Measurements from ENCODE around the gene UGT1A7. TPM values are rescaled to one million over a fixed set of nuclear protein-coding genes. Genes with fewer than 3 reads are reported as not detected.
"Not testable (repeated sequence)": the region's sequence is repeated elsewhere in the genome, so short reads cannot be mapped to it uniquely, and the experiment has no call there.

UGT1A7 gene
- polyA plus RNA-seq, 1 donor from 2014 or later = not detected

- not testable (repeated sequence) for H3K9ac ChIP-seq (ENCODE audit: low read length); H3K9me3 ChIP-seq (ENCODE audit: low read length); H3K79me2 ChIP-seq (replicated peaks; ENCODE audit: insufficient read depth, low read length); H4K20me1 ChIP-seq (ENCODE audit: insufficient read depth); H3K9me2 ChIP-seq (ENCODE audit: insufficient read depth, low read length); H3K27me3 ChIP-seq (ENCODE audit: insufficient read depth, low read depth, low read length); H3K36me3 ChIP-seq (ENCODE audit: insufficient read depth, low read length); H3K27ac ChIP-seq (ENCODE audit: low read length); H3F3A ChIP-seq (ENCODE audit: insufficient read depth, low read length, poor library complexity, severe bottlenecking); H2AFZ ChIP-seq (ENCODE audit: low read depth, low read length); H3K4me2 ChIP-seq (ENCODE audit: low read length); H3K4me3 ChIP-seq (ENCODE audit: low read length)
Measured at GRCh38 chr2:233736868-233737653, 55.4 kb downstream of the UGT1A7 start.

- Histone ChIP-seq H3K27ac (ENCODE audit: low read length) (no peak overlapping the region), H2AFZ (ENCODE audit: low read depth, low read length) (no peak overlapping the region), H3K9me3 (ENCODE audit: low read length) (no peaks in the 10 kb centered on the region), H3K79me2 (replicated peaks; ENCODE audit: insufficient read depth, low read length) (no peaks in the 10 kb centered on the region), H3K9ac (ENCODE audit: low read length) (no peak overlapping the region), H3K27me3 (ENCODE audit: insufficient read depth, low read depth, low read length) (no peaks in the 10 kb centered on the region), H4K20me1 (ENCODE audit: insufficient read depth) (no peaks in the 10 kb centered on the region), H3F3A (ENCODE audit: insufficient read depth, low read length, poor library complexity, severe bottlenecking) (no peaks in the 10 kb centered on the region), H3K36me3 (ENCODE audit: insufficient read depth, low read length) (no peaks in the 10 kb centered on the region), H3K4me3 (ENCODE audit: low read length) (no peak overlapping the region), H3K9me2 (ENCODE audit: insufficient read depth, low read length) (no peaks in the 10 kb centered on the region), H3K4me2 (ENCODE audit: low read length) (no peak overlapping the region)
- TF ChIP-seq SMC3 (conservative IDR thresholded peaks at IDR 0.05; ENCODE audit: poor library complexity) = no peak
- no peak for TF ChIP-seq POLR2AphosphoS5 (IDR thresholded peaks at IDR 0.05)
- TF ChIP-seq EP300 (conservative IDR thresholded peaks at IDR 0.05; ENCODE audit: poor library complexity, severe bottlenecking) = no peak
- no peak for TF ChIP-seq EZH2 (IDR thresholded peaks at IDR 0.05; ENCODE audit: borderline replicate concordance, insufficient read depth, low read length, poor library complexity, severe bottlenecking)
- no peak for TF ChIP-seq MXI1 (conservative IDR thresholded peaks at IDR 0.05; ENCODE audit: poor library complexity, severe bottlenecking)
- no peak for TF ChIP-seq RAD21 (conservative IDR thresholded peaks at IDR 0.05)
- TF ChIP-seq CTCF (IDR thresholded peaks at IDR 0.05; ENCODE audit: poor library complexity, severe bottlenecking) = no peak
- no peak for TF ChIP-seq TAF1 (IDR thresholded peaks at IDR 0.05; ENCODE audit: low read depth)
- no peak for TF ChIP-seq REST (IDR thresholded peaks at IDR 0.05; ENCODE audit: borderline replicate concordance)
Measured at GRCh38 chr2:233740870-233741269, 59.2 kb downstream of the UGT1A7 start.
